ENCODE results near the gene SUN1.

Gene SUN1

GRCh38 chr7:874031-874749 is 41.9 kb downstream of the SUN1 start:
- in situ Hi-C loops (cut with HindIII; ENCODE audit: low sequenced_read_pairs) = no loop called here

- in situ Hi-C loops (cut with HindIII; ENCODE audit: low sequenced_read_pairs) = no loop called here
These were observed 42.8 kb downstream of the SUN1 start for GRCh38 chr7:875051-875450.

- in situ Hi-C loops (cut with HindIII; ENCODE audit: low sequenced_read_pairs) = no loop called here
These were observed 43.3 kb downstream of the SUN1 start for GRCh38 chr7:875476-876076.

GRCh38 chr7:876077-876971 is 44.0 kb downstream of the SUN1 start, which contains the start of gene GET4:
Gene GET4, plus strand, starts transcription at chr7:876554. Its CDS starts 92 bp downstream, at chr7:876646.
- in situ Hi-C loops (cut with HindIII; ENCODE audit: low sequenced_read_pairs) = no loop called here

GRCh38 chr7:876972-877311 is 44.7 kb downstream of the SUN1 start:
- in situ Hi-C loops (cut with HindIII; ENCODE audit: low sequenced_read_pairs) = no loop called here

GRCh38 chr7:877312-878232 is 45.3 kb downstream of the SUN1 start:
- in situ Hi-C loops (cut with HindIII; ENCODE audit: low sequenced_read_pairs) = no loop called here

GRCh38 chr7:879093-879492 is 46.8 kb downstream of the SUN1 start:
- in situ Hi-C loops (cut with HindIII; ENCODE audit: low sequenced_read_pairs) = no loop called here

GRCh38 chr7:879706-880105 is 47.4 kb downstream of the SUN1 start:
- in situ Hi-C loops (cut with HindIII; ENCODE audit: low sequenced_read_pairs) = no loop called here

GRCh38 chr7:880450-880849 is 48.2 kb downstream of the SUN1 start:
- in situ Hi-C loops (cut with HindIII; ENCODE audit: low sequenced_read_pairs) = no loop called here

- in situ Hi-C loops (cut with HindIII; ENCODE audit: low sequenced_read_pairs) = no loop called here
These were observed 49.4 kb downstream of the SUN1 start for GRCh38 chr7:881441-882234.

- in situ Hi-C loops (cut with HindIII; ENCODE audit: low sequenced_read_pairs) = no loop called here
These were observed 50.2 kb downstream of the SUN1 start for GRCh38 chr7:882336-883035.

GRCh38 chr7:883055-884021 is 51.1 kb downstream of the SUN1 start:
- in situ Hi-C loops (cut with HindIII; ENCODE audit: low sequenced_read_pairs) = no loop called here

GRCh38 chr7:884191-885003 is 52.1 kb downstream of the SUN1 start:
- in situ Hi-C loops (cut with HindIII; ENCODE audit: low sequenced_read_pairs) = no loop called here

GRCh38 chr7:885261-885892 is 53.1 kb downstream of the SUN1 start:
- in situ Hi-C loops (cut with HindIII; ENCODE audit: low sequenced_read_pairs) = no loop called here

- in situ Hi-C loops (cut with HindIII; ENCODE audit: low sequenced_read_pairs) = no loop called here
These were observed 53.8 kb downstream of the SUN1 start for GRCh38 chr7:885893-886625.

Data from endothelial cell of hepatic sinusoid (primary cell).